GF-D8 (cell line): ENCODE data around the gene CR1L.
"Not testable (repeated sequence)": the region's sequence is repeated elsewhere in the genome, so short reads cannot be mapped to it uniquely, and the experiment has no call there.

ENCODE experiments used
- DNase-seq: peaks from one replicate; lab custom pipeline; 2025; lab: John Stamatoyannopoulos, UW

Gene CR1L

DNA sequence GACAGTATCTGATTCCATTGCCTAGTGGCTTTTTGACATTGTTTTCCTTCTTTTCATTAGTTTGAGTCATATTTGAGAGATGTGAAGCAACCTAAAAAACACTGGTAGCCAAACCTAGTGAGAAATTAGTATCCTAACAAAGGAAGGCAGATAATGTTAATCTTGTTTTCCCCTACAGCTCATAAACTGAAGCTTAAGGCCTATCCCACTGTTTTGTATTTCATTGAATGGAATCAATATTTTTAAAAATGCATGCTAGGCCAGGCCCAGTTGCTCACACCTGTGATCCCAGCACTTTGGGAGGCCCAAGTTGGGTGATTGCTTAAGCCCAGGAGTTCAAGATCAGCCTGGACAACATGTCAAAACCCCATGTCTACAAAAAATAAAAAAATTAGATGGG, 1.2 kb downstream of the CR1L start:
- no peak for DNase-seq

- DNase-seq, result no peak
These were observed 2.1 kb downstream of the CR1L start for GRCh38 chr1:207646944-207647579.

DNA sequence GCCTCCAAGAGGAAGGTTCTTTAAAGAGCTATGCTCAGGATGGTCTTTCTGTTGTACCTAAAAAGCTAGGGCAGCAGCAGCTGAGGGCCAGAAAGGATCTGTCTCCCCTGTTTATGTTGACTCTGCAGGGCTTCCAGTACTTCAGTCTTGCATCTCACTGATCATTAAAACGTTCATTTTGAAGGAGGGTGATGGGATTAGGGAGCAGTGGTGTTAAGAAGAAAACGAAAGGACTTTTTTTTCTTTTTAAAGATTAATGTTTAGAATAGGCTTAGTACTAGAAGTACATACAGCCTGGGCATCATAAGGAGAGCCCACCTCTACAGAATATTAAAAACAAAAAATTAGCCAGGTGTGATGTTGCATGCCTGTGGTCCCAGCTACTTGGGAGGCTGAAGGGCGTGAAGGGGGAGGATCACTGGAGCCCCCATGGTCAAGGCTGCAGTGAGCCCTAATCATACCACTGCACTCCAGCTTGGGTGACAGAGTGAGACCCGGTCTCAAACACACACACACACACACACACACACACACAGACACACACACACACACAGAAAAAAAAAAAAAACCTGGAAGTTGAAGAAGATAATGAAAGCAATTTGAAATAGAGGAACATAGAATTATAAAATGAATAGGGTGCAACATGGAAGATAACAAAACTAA, 2.9 kb downstream of the CR1L start:
- DNase-seq, result no peak

DNA sequence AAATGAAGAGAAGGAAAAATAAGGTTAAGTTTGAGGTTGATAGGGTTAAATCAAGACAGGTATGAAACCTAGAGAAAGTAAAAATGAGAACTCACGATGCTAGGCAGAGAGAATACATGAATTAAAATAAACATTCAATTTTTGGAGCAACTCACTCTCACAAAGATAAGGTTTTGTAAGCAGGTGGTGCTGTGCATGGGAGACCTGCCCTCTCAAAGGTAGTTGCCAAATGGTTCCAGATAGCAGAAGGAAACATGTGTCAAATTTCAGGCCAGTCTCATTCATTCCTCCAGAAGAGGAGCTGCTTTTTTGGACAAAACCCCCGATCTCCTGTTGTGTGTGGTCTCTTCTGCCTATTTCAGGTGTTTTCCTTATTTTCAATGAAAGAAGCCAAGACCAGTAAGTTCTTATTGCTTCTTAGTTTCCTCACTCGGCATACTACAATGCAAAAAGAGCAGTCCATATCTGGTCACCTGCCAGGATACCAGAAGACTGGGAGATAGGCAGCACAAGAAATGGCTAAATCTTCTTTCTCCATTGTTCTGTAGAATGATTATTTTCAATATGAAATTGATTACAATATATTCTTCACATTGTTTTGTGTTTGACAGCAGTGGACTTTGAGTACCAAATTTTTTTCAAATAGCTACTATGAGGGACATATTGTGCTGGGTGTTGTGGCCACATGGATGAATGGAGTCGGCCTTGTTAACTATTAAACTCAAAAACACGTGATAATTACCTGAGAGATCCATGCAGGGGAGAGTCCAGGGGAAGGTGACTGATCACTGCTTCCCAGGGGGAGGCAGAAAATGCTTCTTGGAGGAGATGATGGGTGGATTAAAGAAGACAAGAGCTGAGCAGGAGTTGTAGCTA, 3.6 kb downstream of the CR1L start:
- DNase-seq, result no peak

DNA sequence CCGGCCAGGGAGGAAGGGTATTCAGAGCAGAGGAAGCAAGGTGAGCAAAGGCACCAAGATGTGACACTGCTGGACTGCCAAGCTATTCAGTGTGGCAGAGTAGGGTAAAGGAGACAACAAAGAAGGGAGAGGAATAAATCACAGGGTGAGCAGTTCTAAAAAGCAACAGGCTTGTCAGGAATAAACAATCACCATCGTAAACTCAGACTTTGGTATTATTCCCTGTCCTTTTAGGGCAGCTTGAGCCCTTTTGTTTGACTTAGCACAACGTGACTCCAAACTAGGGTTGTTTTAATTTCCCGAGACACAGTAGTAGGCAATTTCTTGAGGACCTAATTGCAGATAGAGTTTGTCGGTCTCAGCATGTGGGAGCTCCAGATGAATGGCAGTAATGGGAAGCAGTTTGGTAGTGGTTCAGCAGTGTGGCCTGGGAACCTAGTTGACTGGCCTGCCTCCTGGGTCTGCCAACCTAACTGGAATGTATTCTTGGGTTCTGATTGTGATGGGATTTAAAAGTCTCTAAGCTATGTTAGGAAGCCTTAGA, 4.3 kb downstream of the CR1L start:
- no peak for DNase-seq

GRCh38 chr1:207649865-207650580, 5.1 kb downstream of the CR1L start:
- no peak for DNase-seq

DNA sequence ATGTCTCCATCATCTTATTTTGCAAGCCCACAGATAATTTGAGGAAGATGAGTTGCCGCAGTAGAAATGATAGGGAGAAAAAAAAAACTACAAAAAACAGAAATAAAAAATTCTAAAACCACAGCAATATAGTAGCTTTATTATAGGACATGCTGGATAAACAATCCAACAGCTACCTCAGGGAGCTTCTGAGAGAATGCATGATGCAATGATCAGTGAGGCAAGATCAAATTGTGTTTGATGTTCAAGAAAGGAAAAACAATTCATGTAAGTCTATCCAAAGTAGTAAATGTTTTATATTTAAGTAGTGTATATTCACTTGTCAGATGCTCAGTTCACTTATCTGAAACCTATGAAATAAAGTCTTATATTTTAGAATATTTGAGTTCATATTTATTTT, 6.7 kb downstream of the CR1L start:
- DNase-seq, result no peak

GRCh38 chr1:207654320-207654719, 9.4 kb downstream of the CR1L start:
- no peak for DNase-seq

GRCh38 chr1:207658408-207658807, 13.5 kb downstream of the CR1L start:
- no peak for DNase-seq

DNA sequence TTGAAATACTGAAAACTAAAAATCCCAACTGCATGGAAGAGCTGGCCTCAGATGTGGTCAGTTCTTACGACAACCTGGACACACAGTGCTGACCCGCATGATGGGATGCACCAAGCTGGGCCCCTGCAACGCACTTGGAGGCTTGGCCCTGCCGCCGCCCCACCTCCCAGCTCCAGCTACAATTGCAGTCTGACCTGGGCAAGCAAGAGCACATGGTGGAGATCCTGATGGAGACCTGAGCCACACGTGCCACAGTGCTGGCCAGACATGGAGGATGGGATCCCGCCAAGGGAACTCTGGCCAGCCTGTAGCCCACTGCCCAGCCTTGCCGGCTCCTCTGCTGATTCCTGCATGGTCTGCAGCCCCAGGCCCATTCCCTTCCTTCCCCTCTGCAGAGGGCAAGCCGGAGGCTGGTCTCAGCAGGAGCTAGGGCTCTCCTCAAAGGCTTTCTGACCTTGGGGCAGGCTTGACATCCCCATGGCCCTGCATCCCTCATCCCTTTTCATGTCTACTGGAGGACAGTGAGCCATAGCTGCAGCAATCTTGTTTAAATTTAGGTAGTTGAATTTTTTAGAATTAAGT, 14.1 kb downstream of the CR1L start:
- no peak for DNase-seq

GRCh38 chr1:207659545-207660153, 14.7 kb downstream of the CR1L start:
- no peak for DNase-seq

DNA sequence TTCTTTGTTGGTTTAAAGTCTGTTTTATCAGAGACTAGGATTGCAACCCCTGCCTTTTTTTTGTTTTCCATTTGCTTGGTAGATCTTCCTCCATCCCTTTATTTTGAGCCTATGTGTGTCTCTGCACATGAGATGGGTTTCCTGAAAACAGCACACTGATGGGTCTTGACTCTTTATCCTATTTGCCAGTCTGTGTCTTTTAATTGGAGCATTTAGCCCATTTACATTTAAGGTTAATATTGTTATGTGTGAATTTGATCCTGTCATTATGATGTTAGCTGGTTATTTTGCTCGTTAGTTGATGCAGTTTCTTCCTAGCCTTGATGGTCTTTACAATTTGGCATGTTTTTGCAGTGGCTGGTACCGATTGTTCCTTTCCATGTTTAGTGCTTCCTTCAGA, 16.5 kb downstream of the CR1L start:
- DNase-seq, result not testable (repeated sequence)

GRCh38 chr1:207666342-207666741, 21.4 kb downstream of the CR1L start:
- no peak for DNase-seq

DNA sequence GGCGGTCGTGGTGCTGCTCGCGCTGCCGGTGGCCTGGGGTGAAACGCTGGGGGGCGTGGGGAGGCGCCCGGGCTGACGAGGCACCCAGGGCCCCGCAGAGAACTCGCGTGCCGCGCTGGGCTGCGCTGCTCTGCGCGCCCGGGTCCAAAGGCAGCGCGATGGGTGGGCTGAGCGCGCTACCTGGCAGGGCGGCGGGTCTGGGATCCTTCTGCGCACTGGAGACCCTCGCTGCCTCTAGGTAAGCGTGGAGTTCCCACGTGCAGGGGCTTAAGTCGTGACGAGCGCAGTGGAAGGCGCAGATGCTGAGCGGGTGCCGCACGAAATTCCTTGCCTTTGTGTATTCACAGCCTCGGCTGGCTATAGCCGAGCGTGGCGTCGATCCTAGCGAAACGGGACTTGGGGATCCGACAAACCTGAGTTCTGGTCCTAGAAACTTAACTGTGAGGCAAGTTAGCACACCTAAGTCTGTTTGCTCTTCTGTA, 24.6 kb downstream of the CR1L start:
- no peak for DNase-seq

DNA sequence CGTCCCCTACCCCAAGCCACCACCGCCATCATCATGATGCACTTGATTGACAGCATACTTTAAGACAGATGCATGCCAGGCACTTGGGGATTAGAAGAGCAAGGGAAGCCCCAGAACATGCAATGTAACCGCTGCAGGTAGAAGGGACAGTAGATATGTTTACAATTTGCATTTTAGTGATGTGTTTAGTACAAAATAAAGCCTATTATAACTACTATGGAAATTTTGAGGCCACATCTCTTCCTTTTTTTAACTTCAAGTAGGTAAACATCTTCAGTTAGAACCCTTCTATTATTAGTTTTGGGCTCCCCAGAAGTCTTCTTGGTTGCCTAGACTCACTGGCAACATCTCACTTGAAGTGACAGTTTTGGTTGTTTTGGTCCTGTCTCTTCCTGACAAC, 25.3 kb downstream of the CR1L start:
- no peak for DNase-seq

DNA sequence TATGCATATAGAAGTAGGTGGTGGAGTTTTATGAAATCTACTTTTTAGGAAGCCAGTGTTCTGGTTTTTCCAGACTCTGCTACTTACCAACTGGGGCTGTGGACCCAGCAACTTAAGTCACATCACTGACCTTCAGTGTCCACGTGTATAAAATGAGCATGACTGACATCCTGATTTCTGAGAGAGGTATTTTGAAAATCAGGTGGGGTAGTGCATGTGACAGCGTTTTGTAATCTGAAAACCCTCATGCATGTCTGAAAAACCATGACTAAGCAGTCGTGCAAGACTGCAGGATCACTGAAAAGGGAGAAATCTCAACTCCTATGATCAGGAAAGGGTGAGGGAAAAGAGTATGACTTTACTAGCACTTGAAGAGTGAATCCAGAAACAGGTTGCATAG, 26.1 kb downstream of the CR1L start:
- no peak for DNase-seq

- DNase-seq, result no peak
These were observed 27.7 kb downstream of the CR1L start for GRCh38 chr1:207672522-207673130.

DNA sequence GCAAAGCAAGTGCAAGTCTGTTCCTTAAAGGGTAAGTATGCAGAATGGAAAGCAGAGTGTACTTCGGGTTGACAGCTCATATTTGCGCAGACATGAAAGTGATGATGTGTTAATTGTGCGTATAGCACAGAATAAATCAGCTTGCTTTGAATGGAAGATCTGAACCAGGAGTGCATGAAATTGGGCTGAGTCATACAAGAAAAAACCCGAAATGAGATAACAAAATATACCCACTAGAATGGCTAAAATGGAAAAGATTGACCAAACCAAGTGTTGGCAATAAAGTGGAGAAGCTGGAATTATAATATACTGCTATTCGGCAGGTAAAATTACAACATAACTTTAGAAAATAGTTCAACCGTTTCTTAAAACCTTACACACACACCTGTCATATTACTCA, 28.5 kb downstream of the CR1L start:
- DNase-seq, result no peak

GRCh38 chr1:207676153-207676552, 31.2 kb downstream of the CR1L start:
- no peak for DNase-seq

GRCh38 chr1:207680590-207681388, 35.9 kb downstream of the CR1L start:
- DNase-seq, result not testable (repeated sequence)
